ENCODE results near the gene CNPY4.
A peak's percentile ranks its signal among the peaks of the same experiment; 100 is the strongest.

CNPY4 gene

GRCh38 chr7:100091411-100092181, 27.8 kb upstream of the CNPY4 start:
- no peak for DNase-seq (ENCODE audit: low read depth)

GRCh38 chr7:100093054-100093453, 26.4 kb upstream of the CNPY4 start:
- no peak for DNase-seq (ENCODE audit: low read depth)

GRCh38 chr7:100093498-100093897, 25.9 kb upstream of the CNPY4 start:
- DNase-seq (ENCODE audit: low read depth): no peak

GRCh38 chr7:100093925-100094486, 25.4 kb upstream of the CNPY4 start:
- DNase-seq (ENCODE audit: low read depth): no peak

- no peak for DNase-seq (ENCODE audit: low read depth)
Measured at GRCh38 chr7:100095289-100095688, 24.1 kb upstream of the CNPY4 start.

- DNase-seq (ENCODE audit: low read depth): no peak
Measured at GRCh38 chr7:100095704-100096103, 23.7 kb upstream of the CNPY4 start.

- no peak for DNase-seq (ENCODE audit: low read depth)
Measured at GRCh38 chr7:100098913-100099312, 20.5 kb upstream of the CNPY4 start.

- DNase-seq (ENCODE audit: low read depth): no peak
Measured at GRCh38 chr7:100099452-100099851, 20.0 kb upstream of the CNPY4 start.

GRCh38 chr7:100100420-100101015, 18.9 kb upstream of the CNPY4 start:
- no peak for DNase-seq (ENCODE audit: low read depth)

GRCh38 chr7:100101016-100101862, 18.2 kb upstream of the CNPY4 start, which contains the start of the genes AP4M1 and MCM7:
AP4M1 (plus strand) TSS chr7:100101643; CDS start chr7:100101715, 72 bp downstream.
MCM7 (minus strand) TSS chr7:100101397; CDS start chr7:100101294, 103 bp downstream.
- DNase-seq (ENCODE audit: low read depth): peak; percentile 77

- peak; percentile 87 for DNase-seq (ENCODE audit: low read depth)
Measured at GRCh38 chr7:100102950-100103840, 16.2 kb upstream of the CNPY4 start.

- DNase-seq (ENCODE audit: low read depth): no peak
Measured at GRCh38 chr7:100105534-100105933, 13.9 kb upstream of the CNPY4 start.

- no peak for DNase-seq (ENCODE audit: low read depth)
Measured at GRCh38 chr7:100106633-100107032, 12.8 kb upstream of the CNPY4 start.

- DNase-seq (ENCODE audit: low read depth): no peak
Measured at GRCh38 chr7:100107125-100107737, 12.2 kb upstream of the CNPY4 start.

- DNase-seq (ENCODE audit: low read depth): no peak
Measured at GRCh38 chr7:100107890-100108289, 11.5 kb upstream of the CNPY4 start.

- no peak for DNase-seq (ENCODE audit: low read depth)
Measured at GRCh38 chr7:100109521-100110163, 9.8 kb upstream of the CNPY4 start.

GRCh38 chr7:100111156-100111555, 8.3 kb upstream of the CNPY4 start:
- DNase-seq (ENCODE audit: low read depth): no peak

GRCh38 chr7:100111914-100112313, 7.5 kb upstream of the CNPY4 start:
- no peak for DNase-seq (ENCODE audit: low read depth)

- DNase-seq (ENCODE audit: low read depth): no peak
Measured at GRCh38 chr7:100115026-100115425, 4.4 kb upstream of the CNPY4 start.

- DNase-seq (ENCODE audit: low read depth): no peak
Measured at GRCh38 chr7:100118388-100119071, 904 bp upstream of the CNPY4 start.
